ENCODE results near the gene FAM241B. TPM values are rescaled to one million over a fixed set of nuclear protein-coding genes. Genes with fewer than 3 reads are reported as not detected.

The FAM241B gene
- total RNA-seq, 1 donor from 2014 or later: 1.00 TPM

GRCh38 chr10:69641261-69641980 lies 11.4 kb downstream of the FAM241B start:
- DNase-seq (no peak), ATAC-seq (ENCODE audit: low read depth) (no peak)
- Mint-ChIP-seq H3K27me3 (peaks cover 9% of the 10 kb centered on the region), H3K36me3 (ENCODE audit: low read depth) (no peaks in the 10 kb centered on the region), H3K9me3 (no peaks in the 10 kb centered on the region), H3K27ac (no peak overlapping the region), H3K4me3 (no peak overlapping the region), H3K4me1 (no peaks in the 10 kb centered on the region)
- intact Hi-C loops (cut with micrococcal nuclease): loop anchor here (10.0 kb wide), 1 partner anchor 273 kb away; no protein-coding TSS in a partner anchor
- POLR2A ChIA-PET: no interaction called here
- TF ChIP-seq, protein P1, sequence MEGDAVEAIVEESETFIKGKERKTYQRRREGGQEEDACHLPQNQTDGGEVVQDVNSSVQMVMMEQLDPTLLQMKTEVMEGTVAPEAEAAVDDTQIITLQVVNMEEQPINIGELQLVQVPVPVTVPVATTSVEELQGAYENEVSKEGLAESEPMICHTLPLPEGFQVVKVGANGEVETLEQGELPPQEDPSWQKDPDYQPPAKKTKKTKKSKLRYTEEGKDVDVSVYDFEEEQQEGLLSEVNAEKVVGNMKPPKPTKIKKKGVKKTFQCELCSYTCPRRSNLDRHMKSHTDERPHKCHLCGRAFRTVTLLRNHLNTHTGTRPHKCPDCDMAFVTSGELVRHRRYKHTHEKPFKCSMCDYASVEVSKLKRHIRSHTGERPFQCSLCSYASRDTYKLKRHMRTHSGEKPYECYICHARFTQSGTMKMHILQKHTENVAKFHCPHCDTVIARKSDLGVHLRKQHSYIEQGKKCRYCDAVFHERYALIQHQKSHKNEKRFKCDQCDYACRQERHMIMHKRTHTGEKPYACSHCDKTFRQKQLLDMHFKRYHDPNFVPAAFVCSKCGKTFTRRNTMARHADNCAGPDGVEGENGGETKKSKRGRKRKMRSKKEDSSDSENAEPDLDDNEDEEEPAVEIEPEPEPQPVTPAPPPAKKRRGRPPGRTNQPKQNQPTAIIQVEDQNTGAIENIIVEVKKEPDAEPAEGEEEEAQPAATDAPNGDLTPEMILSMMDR (IDR thresholded peaks at IDR 0.05): no peak
- CTCF ChIA-PET: interaction anchor here (0.9 to 4.8 kb wide), 2 partner anchors 126 to 318 kb away, joined by 3 to 43 read pairs; no protein-coding TSS in a partner anchor

- POLR2A ChIA-PET: no interaction called here
- no peak for DNase-seq
- H3K4me3 Mint-ChIP-seq: no peak overlapping the region
- H3K27me3 Mint-ChIP-seq: peaks cover 9% of the 10 kb centered on the region
- no peak for ATAC-seq (ENCODE audit: low read depth)
- no peaks in the 10 kb centered on the region for H3K4me1 Mint-ChIP-seq
- H3K9me3 Mint-ChIP-seq: no peaks in the 10 kb centered on the region
- intact Hi-C loops (cut with micrococcal nuclease): loop anchor here (10.0 kb wide), 1 partner anchor 272 kb away; no protein-coding TSS in a partner anchor
- H3K36me3 Mint-ChIP-seq (ENCODE audit: low read depth): no peaks in the 10 kb centered on the region
- CTCF ChIA-PET: interaction anchor here (0.9 to 4.8 kb wide), 3 partner anchors 13 to 317 kb away, joined by 3 to 43 read pairs (median 3); partner anchors contain the start of gene FAM241B
- TF ChIP-seq, protein P1 (IDR thresholded peaks at IDR 0.05): no peak
- no peak overlapping the region for H3K27ac Mint-ChIP-seq
Observed at GRCh38 chr10:69642747-69643146, 12.7 kb downstream of the FAM241B start.

DNA sequence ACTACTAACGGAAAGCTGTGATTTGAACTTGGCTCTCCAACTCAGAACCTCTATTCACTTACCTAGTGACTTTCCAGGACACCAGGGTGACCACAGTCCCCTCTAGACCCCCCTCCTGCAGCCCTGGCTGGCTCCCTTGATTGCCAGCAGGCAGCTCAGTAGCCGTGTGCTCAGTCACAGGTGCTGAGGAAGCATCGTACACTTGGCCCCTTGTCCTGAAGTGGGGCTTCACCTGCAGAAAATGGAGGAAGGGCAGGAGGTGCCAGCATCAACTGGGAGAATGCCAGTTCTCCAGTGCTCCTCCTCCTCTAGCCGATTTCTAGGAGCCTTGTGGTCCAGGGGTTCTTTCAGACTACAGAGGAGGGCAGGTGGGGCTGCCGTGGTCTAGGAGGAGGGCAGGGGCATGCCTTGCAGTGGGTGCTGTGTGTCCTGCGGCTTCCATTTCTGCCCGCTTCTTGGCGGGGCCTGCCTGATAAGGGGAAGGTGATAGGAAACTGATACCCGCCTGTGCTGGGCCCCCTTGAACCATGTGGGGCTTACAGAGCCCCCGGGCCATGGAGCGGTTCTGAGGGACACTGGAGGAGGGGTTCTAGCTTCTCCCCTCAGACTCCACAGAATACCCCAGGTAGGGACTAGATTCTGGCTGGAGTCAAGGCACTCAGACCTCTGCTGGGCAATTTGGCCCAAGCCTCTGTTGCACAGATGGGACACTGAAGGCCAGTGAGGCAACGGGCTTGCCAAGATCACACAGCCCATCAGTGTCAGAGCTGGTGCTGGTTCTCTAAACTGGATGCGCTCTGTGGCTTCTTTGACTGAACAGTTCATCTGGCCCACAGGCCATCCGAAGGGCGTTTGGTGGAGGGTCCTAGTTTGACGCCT lies 14.0 kb downstream of the FAM241B start:
- ChIA-PET CTCF (interaction anchor here (1.0 to 4.8 kb wide), 4 partner anchors 8 to 129 kb away, joined by 3 to 43 read pairs (median 3); partner anchors contain the start of gene FAM241B), POLR2A (no interaction called here)
- ATAC-seq (ENCODE audit: low read depth) (no peak), DNase-seq (no peak)
- Mint-ChIP-seq H3K27me3 (peaks cover 11% of the 10 kb centered on the region), H3K9me3 (no peaks in the 10 kb centered on the region), H3K4me3 (no peak overlapping the region), H3K27ac (no peak overlapping the region), H3K4me1 (no peaks in the 10 kb centered on the region), H3K36me3 (ENCODE audit: low read depth) (no peaks in the 10 kb centered on the region)
- intact Hi-C loops (cut with micrococcal nuclease): loop anchor here (10.0 kb wide), 1 partner anchor 271 kb away; no protein-coding TSS in a partner anchor
- TF ChIP-seq, protein P1 (IDR thresholded peaks at IDR 0.05): no peak

GRCh38 chr10:69644658-69645295 lies 14.7 kb downstream of the FAM241B start:
- no peaks in the 10 kb centered on the region for H3K36me3 Mint-ChIP-seq (ENCODE audit: low read depth)
- TF ChIP-seq, protein P1 (IDR thresholded peaks at IDR 0.05): no peak
- ChIA-PET POLR2A (no interaction called here), CTCF (interaction anchor here (1.0 to 1.4 kb wide), 2 partner anchors 9 to 129 kb away, joined by 3 read pairs; no protein-coding TSS in a partner anchor)
- DNase-seq (no peak), ATAC-seq (ENCODE audit: low read depth) (no peak)
- H3K4me1 Mint-ChIP-seq: no peaks in the 10 kb centered on the region
- H3K4me3 Mint-ChIP-seq: no peak overlapping the region
- H3K9me3 Mint-ChIP-seq: no peaks in the 10 kb centered on the region
- intact Hi-C loops (cut with micrococcal nuclease): loop anchor here (10.0 kb wide), 1 partner anchor 270 kb away; no protein-coding TSS in a partner anchor
- H3K27ac Mint-ChIP-seq: no peak overlapping the region
- peaks cover 9% of the 10 kb centered on the region for H3K27me3 Mint-ChIP-seq

All from activated B cell treated with CpG ODN at 0.5 μM for 24 hours (primary cell).